Liver (tissue), 9 donors: Measurements from ENCODE around the gene PRLHR. TPM values are rescaled to one million over a fixed set of nuclear protein-coding genes. Genes with fewer than 3 reads are reported as not detected.

Experiments used
- DNase-seq: peaks from one replicate; pipeline ENCODE4 v3.0.0-alpha.2; 2017; ENCODE audit warnings: low spot score
- H3K27ac ChIP-seq, 2 donors: one replicate each; pipeline ENCODE4 v1.7.0; 2013; ENCODE audit warnings: inconsistent platforms in 2 of 2, low read length in 2 of 2, control low read depth in 1 of 2, low read depth in 1 of 2, mild to moderate bottlenecking in 1 of 2
- H3K27me3 ChIP-seq, 4 donors: one replicate each; pipeline versions ENCODE4 v1.6.1 to v1.7.0; 2013; ENCODE audit warnings: low read length in 3 of 4, inconsistent platforms in 1 of 4, mild to moderate bottlenecking in 1 of 4, moderate library complexity in 1 of 4; ENCODE audit not compliant: control insufficient read depth in 4 of 4, insufficient read depth in 4 of 4
- H3K36me3 ChIP-seq, 4 donors: one replicate each; pipeline versions ENCODE4 v1.6.1 to v1.7.0; 2013; ENCODE audit warnings: low read length in 3 of 4, mild to moderate bottlenecking in 3 of 4, low read depth in 1 of 4, moderate library complexity in 1 of 4; ENCODE audit not compliant: control insufficient read depth in 4 of 4, insufficient read depth in 3 of 4
- H3K4me1 ChIP-seq, 4 donors: one replicate each; pipeline versions ENCODE4 v1.6.1 to v1.7.0; 2013; ENCODE audit warnings: low read length in 3 of 4, mild to moderate bottlenecking in 3 of 4, moderate library complexity in 1 of 4; ENCODE audit not compliant: control insufficient read depth in 4 of 4, insufficient read depth in 4 of 4
- H3K4me3 ChIP-seq, 3 donors: one replicate each; pipeline versions ENCODE4 v1.6.1 to v1.7.0; 2013; ENCODE audit warnings: low read length in 3 of 3, control low read depth in 1 of 3, low read depth in 1 of 3, mild to moderate bottlenecking in 1 of 3
- H3K9ac ChIP-seq, 2 donors: one replicate each; pipeline ENCODE4 v1.7.0; 2013; ENCODE audit warnings: low read length in 2 of 2, mild to moderate bottlenecking in 2 of 2, moderate library complexity in 2 of 2, control low read depth in 1 of 2, low read depth in 1 of 2
- H3K9me3 ChIP-seq, 4 donors: one replicate each; pipeline versions ENCODE4 v1.6.1 to v1.7.0; 2013; ENCODE audit warnings: low read length in 3 of 4; ENCODE audit not compliant: control insufficient read depth in 4 of 4
- ATF3 ChIP-seq: IDR thresholded peaks from 2 replicates; pipeline ENCODE4 v1.6.1; 2016; ENCODE audit warnings: antibody characterized with exemption
- EGR1 ChIP-seq, 2 donors: IDR thresholded peaks; 2 replicates each; pipeline ENCODE4 v1.6.1; 2016 to 2018; ENCODE audit warnings: antibody characterized with exemption in 2 of 2, low read depth in 2 of 2
- FOXA1 ChIP-seq: IDR thresholded peaks from 2 replicates; pipeline ENCODE4 v1.6.1; 2016; ENCODE audit warnings: antibody characterized with exemption
- GABPA ChIP-seq, 2 donors: IDR thresholded peaks in 1 of 2; conservative IDR thresholded peaks in 1 of 2; 2 replicates each; pipeline ENCODE4 v1.6.1; 2016; ENCODE audit warnings: antibody characterized with exemption in 2 of 2, mild to moderate bottlenecking in 1 of 2, moderate library complexity in 1 of 2
- HNF4A ChIP-seq, 2 donors: conservative IDR thresholded peaks; 2 replicates each; pipeline ENCODE4 v1.6.1; 2016; ENCODE audit warnings: antibody characterized with exemption in 2 of 2, mild to moderate bottlenecking in 2 of 2
- HNF4G ChIP-seq: IDR thresholded peaks from 2 replicates; pipeline ENCODE4 v1.6.1; 2016; ENCODE audit warnings: antibody characterized with exemption
- JUND ChIP-seq, 2 donors: IDR thresholded peaks; 2 replicates each; pipeline ENCODE4 v1.6.1; 2016; ENCODE audit warnings: antibody characterized with exemption in 2 of 2
- MAX ChIP-seq: IDR thresholded peaks from 2 replicates; pipeline ENCODE4 v1.6.1; 2016; ENCODE audit warnings: antibody characterized with exemption
- NR2F2 ChIP-seq: IDR thresholded peaks from 2 replicates; pipeline ENCODE4 v1.6.1; 2016; ENCODE audit warnings: antibody characterized with exemption
- RAD21 ChIP-seq, 2 donors: IDR thresholded peaks; 2 replicates each; pipeline ENCODE4 v1.6.1; 2016; ENCODE audit warnings: antibody characterized with exemption in 2 of 2, mild to moderate bottlenecking in 2 of 2
- REST ChIP-seq: IDR thresholded peaks from 2 replicates; pipeline ENCODE4 v1.6.1; 2016; ENCODE audit warnings: antibody characterized with exemption, mild to moderate bottlenecking
- RXRA ChIP-seq, 2 donors: IDR thresholded peaks; 2 replicates each; pipeline ENCODE4 v1.6.1; 2017 to 2018; ENCODE audit warnings: antibody characterized with exemption in 2 of 2, mild to moderate bottlenecking in 1 of 2
- SP1 ChIP-seq: IDR thresholded peaks from 2 replicates; pipeline ENCODE4 v1.6.1; 2018; ENCODE audit warnings: antibody characterized with exemption, mild to moderate bottlenecking
- TAF1 ChIP-seq: conservative IDR thresholded peaks from 2 replicates; pipeline ENCODE4 v1.6.1; 2016; ENCODE audit warnings: antibody characterized with exemption, mild to moderate bottlenecking
- YY1 ChIP-seq: IDR thresholded peaks from 2 replicates; pipeline ENCODE4 v1.6.1; 2016; ENCODE audit warnings: antibody characterized with exemption, mild to moderate bottlenecking
- WGBS: extraction: QIAGEN DNeasy Blood & Tissue Kit; methylation state at CpG from one replicate; pipeline ENCODE4 v1.1.7; 2013; 5-methylcytosine and 5-hydroxymethylcytosine counted together
- polyA plus RNA-seq, 2 donors: library from polyadenylated mRNA; stranded (reverse) in 1 of 2; unstranded in 1 of 2; fragments of 200-250 nt in 1 of 2; fragments of >200 nt in 1 of 2; fragmentation: Nextera tagmentation in 1 of 2; extraction: Ambion mirVana in 1 of 2; gene quantifications; one replicate each; pipeline versions ENCODE4 v1.2.1 to v1.2.3, GENCODE V29; 2013 to 2015
- total RNA-seq, 2 donors: library from RNA; depleted of rRNA; stranded (reverse); fragments of >200 nt; gene quantifications; one replicate each; pipeline ENCODE4 v1.2.3, GENCODE V29; 2014
- TF ChIP-seq, protein P1 (sequence below): fragments of 150-350 bp; IDR thresholded peaks from 2 replicates; pipeline ENCODE4 v1.5.1; 2017; ENCODE audit warnings: improper control_type of control experiment, low read depth, low read length; ENCODE audit not compliant: missing input control
- TF ChIP-seq, protein P2 (sequence below): IDR thresholded peaks from 2 replicates; pipeline ENCODE4 v1.6.1; 2016; ENCODE audit warnings: antibody characterized with exemption
- donor health status: healthy.
- donor health status: healthy.
- donor health status: healthy.
- donor health status: healthy.
- donor health status: healthy.

Gene PRLHR
- total and polyA plus RNA-seq, 4 donors = under 0.01 to 0.08 TPM; not detected in 2

GRCh38 chr10:118570591-118570990, 24.9 kb downstream of the PRLHR start:
- no peak for DNase-seq
- peaks cover 0 to 3% (median 0%) of the 10 kb centered on the region in 4 donors for H3K27me3 ChIP-seq
- WGBS = 88% methylated on average over 5 of the region's 5 CpGs
- peaks cover 0 to 4% (median 0%) of the 10 kb centered on the region in 4 donors for H3K4me1 ChIP-seq
- H3K9me3 ChIP-seq = no peaks in the 10 kb centered on the region
- no peak for TF ChIP-seq TAF1
- TF ChIP-seq GABPA (IDR thresholded peaks at IDR 0.05 in 1 of 2, conservative IDR thresholded peaks at IDR 0.05 in 1 of 2) = no peak
- no peak for TF ChIP-seq HNF4G
- no peak for TF ChIP-seq REST
- TF ChIP-seq RXRA (IDR thresholded peaks at IDR 0.05) = no peak
- TF ChIP-seq HNF4A (conservative IDR thresholded peaks at IDR 0.05) = no peak
- TF ChIP-seq RAD21 (IDR thresholded peaks at IDR 0.05) = no peak
- TF ChIP-seq, protein P1, sequence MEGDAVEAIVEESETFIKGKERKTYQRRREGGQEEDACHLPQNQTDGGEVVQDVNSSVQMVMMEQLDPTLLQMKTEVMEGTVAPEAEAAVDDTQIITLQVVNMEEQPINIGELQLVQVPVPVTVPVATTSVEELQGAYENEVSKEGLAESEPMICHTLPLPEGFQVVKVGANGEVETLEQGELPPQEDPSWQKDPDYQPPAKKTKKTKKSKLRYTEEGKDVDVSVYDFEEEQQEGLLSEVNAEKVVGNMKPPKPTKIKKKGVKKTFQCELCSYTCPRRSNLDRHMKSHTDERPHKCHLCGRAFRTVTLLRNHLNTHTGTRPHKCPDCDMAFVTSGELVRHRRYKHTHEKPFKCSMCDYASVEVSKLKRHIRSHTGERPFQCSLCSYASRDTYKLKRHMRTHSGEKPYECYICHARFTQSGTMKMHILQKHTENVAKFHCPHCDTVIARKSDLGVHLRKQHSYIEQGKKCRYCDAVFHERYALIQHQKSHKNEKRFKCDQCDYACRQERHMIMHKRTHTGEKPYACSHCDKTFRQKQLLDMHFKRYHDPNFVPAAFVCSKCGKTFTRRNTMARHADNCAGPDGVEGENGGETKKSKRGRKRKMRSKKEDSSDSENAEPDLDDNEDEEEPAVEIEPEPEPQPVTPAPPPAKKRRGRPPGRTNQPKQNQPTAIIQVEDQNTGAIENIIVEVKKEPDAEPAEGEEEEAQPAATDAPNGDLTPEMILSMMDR = no peak
- TF ChIP-seq YY1 = no peak
- TF ChIP-seq FOXA1 = no peak
- no peak for TF ChIP-seq MAX
- TF ChIP-seq JUND (IDR thresholded peaks at IDR 0.05) = no peak
- TF ChIP-seq, protein P2, sequence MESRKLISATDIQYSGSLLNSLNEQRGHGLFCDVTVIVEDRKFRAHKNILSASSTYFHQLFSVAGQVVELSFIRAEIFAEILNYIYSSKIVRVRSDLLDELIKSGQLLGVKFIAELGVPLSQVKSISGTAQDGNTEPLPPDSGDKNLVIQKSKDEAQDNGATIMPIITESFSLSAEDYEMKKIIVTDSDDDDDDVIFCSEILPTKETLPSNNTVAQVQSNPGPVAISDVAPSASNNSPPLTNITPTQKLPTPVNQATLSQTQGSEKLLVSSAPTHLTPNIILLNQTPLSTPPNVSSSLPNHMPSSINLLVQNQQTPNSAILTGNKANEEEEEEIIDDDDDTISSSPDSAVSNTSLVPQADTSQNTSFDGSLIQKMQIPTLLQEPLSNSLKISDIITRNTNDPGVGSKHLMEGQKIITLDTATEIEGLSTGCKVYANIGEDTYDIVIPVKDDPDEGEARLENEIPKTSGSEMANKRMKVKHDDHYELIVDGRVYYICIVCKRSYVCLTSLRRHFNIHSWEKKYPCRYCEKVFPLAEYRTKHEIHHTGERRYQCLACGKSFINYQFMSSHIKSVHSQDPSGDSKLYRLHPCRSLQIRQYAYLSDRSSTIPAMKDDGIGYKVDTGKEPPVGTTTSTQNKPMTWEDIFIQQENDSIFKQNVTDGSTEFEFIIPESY = no peak
- no peak for TF ChIP-seq SP1
- TF ChIP-seq EGR1 (IDR thresholded peaks at IDR 0.05; ENCODE audit: low read depth in 2 of 2) = no peak
- no peak for TF ChIP-seq NR2F2
- no peak for TF ChIP-seq ATF3
- H3K27ac ChIP-seq = no peak overlapping the region
- no peaks in the 10 kb centered on the region for H3K36me3 ChIP-seq
- H3K4me3 ChIP-seq = no peak overlapping the region
- H3K9ac ChIP-seq = no peak overlapping the region
